Duodenal mucosa (tissue), 2 donors: Measurements from ENCODE around the gene PPP1R2.
A peak's percentile ranks its signal among the peaks of the same experiment; 100 is the strongest.
"Not testable (repeated sequence)": the region's sequence is repeated elsewhere in the genome, so short reads cannot be mapped to it uniquely, and the experiment has no call there.

Experiments used
- H3K27ac ChIP-seq: one replicate; pipeline ENCODE4 v1.7.0; 2013; ENCODE audit warnings: low read depth, low read length
- H3K27me3 ChIP-seq, 2 donors: one replicate each; pipeline ENCODE4 v1.7.0; 2013; ENCODE audit warnings: low read length in 2 of 2, control low read depth in 1 of 2; ENCODE audit not compliant: insufficient read depth in 2 of 2, control insufficient read depth in 1 of 2
- H3K36me3 ChIP-seq, 2 donors: one replicate each; pipeline ENCODE4 v1.7.0; 2013; ENCODE audit warnings: low read length in 2 of 2, control low read depth in 1 of 2; ENCODE audit not compliant: insufficient read depth in 2 of 2, control insufficient read depth in 1 of 2
- H3K4me1 ChIP-seq, 2 donors: one replicate each; pipeline ENCODE4 v1.7.0; 2013; ENCODE audit warnings: low read length in 2 of 2, control low read depth in 1 of 2; ENCODE audit not compliant: insufficient read depth in 2 of 2, control insufficient read depth in 1 of 2
- H3K4me3 ChIP-seq, 2 donors: one replicate each; pipeline ENCODE4 v1.7.0; 2013; ENCODE audit warnings: low read length in 2 of 2, low read depth in 1 of 2
- H3K9ac ChIP-seq, 2 donors: one replicate each; pipeline ENCODE4 v1.7.0; 2013; ENCODE audit warnings: low read length in 2 of 2, low read depth in 1 of 2
- H3K9me3 ChIP-seq, 2 donors: one replicate each; pipeline ENCODE4 v1.7.0; 2013; ENCODE audit warnings: low read length in 2 of 2, control low read depth in 1 of 2; ENCODE audit not compliant: control insufficient read depth in 1 of 2

The PPP1R2 gene

DNA sequence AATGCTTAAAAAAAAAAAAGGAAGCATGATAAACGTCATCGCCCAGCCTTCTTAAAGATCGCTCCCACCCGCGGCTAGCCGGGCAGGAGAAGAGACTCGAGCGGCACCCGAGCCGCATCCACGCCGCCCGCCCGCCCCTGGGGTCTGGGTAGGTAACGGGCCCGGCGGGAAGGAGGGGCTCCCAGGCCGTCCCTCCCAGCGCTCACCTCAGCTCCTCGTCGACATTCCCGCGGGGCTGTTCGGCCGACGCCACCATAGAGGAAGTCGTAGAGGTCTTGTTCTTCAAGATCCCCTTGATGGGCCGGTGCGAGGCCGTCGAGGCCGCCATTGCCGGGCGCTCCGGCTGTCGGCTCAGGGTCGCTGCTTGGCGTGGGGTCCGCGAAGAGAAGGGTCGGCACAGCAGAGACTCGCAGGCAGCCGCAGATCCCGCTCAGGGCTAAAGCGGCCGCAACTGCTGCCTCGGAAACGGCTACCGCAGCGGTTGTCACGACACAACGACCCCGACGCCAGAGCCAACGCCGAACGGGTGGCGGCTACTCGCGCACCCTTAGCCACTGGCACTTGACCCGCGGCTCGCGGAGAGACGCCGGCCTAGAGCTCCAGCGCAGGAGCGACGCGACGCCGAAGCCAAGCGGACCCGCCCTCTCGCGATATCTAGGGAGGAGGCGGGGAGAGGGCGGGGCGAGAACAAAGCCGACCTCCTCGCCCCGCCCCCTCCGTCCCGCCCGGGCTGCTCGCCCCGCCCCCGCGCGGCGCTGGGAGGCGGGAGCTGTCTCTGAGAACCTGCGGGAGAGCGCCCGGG is at the start of gene PPP1R2:
PPP1R2 (minus strand) TSS at position 628 of the 802 bp plus-strand sequence; CDS start at position 328, 300 bp downstream.
- Histone ChIP-seq H3K27ac (peak within 1 kb of the TSS; percentile 94), H3K9me3 (no peaks in the 10 kb centered on the region), H3K9ac (peak within 1 kb of the TSS; percentile 88 to 94), H3K27me3 (no peaks in the 10 kb centered on the region), H3K4me3 (peak within 1 kb of the TSS; percentile 90), H3K36me3 (peaks cover 0 to 3% of the 10 kb centered on the region in 2 donors), H3K4me1 (peaks cover 57 to 70% of the 10 kb centered on the region in 2 donors)

DNA sequence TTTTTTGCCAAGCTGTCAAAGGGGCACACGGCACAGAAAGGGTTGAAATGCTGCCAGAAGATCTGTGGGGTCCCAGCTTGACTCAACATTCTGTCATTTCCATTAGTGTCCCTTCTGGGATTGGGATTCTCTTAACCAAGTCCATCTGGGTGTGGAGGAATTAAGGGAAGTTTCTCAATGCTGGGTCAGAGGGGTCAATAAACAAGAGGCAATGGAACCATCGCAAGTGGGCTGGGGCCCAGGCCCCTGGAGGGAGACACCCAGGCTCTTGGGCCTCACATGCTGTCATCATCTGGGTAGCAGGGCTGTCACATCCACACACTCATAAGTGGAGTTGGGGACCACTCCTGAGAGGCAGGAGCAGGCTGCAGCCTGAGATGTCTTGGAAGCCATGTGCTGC is 48.7 kb upstream of the PPP1R2 start:
- Histone ChIP-seq H3K36me3 (no peaks in the 10 kb centered on the region), H3K4me3 (no peak overlapping the region), H3K27me3 (no peaks in the 10 kb centered on the region), H3K9me3 (peaks cover 0 to 2% of the 10 kb centered on the region in 2 donors), H3K4me1 (no peaks in the 10 kb centered on the region), H3K9ac (no peak overlapping the region), H3K27ac (no peak overlapping the region)

DNA sequence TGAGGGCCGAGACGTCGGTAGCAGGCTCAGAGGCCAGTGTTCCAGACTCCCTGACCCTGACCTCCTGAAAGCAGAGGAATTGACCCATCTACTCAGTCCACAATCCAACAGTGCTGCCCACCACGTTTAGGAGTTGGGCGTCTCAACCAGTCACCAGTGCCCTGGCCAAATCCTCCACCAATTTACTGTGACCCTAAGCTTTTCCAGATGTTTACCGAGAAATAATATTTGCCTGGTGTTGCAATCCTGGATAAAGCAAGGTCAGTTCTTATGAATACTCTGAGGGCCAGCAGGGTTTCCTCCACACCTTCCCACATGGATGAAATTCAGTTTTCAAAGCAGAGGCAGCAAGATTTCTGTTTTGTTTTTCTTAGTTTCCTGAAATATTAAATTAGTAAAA is 48.1 kb upstream of the PPP1R2 start:
- no peak overlapping the region for H3K27ac ChIP-seq
- no peaks in the 10 kb centered on the region for H3K27me3 ChIP-seq
- no peak overlapping the region for H3K4me3 ChIP-seq
- H3K9ac ChIP-seq, result no peak overlapping the region
- no peaks in the 10 kb centered on the region for H3K36me3 ChIP-seq
- H3K9me3 ChIP-seq, result peaks cover 0 to 2% of the 10 kb centered on the region in 2 donors
- no peaks in the 10 kb centered on the region for H3K4me1 ChIP-seq

DNA sequence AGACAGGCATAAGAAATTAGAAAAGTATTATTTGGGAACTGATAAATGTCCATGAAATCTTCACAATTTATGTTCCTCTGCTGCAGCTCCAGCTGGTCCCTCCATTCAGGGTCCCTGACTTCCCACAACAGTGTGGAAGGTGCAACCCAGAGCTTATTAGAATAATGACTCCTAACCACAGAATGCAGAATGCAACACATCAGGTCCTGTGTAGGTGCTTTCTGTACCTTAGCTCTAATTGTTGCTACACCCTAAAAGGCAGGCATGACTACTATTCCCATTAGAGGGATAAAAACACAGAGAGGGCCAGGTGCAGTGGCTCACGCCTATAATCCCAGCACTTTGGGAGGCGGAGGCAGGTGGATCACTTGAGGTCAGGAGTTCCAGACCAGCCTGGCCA is 47.3 kb upstream of the PPP1R2 start:
- H3K36me3 ChIP-seq, H3K9ac ChIP-seq, H3K4me1 ChIP-seq, H3K4me3 ChIP-seq, H3K27ac ChIP-seq, H3K27me3 ChIP-seq, H3K9me3 ChIP-seq: not testable (repeated sequence)

DNA sequence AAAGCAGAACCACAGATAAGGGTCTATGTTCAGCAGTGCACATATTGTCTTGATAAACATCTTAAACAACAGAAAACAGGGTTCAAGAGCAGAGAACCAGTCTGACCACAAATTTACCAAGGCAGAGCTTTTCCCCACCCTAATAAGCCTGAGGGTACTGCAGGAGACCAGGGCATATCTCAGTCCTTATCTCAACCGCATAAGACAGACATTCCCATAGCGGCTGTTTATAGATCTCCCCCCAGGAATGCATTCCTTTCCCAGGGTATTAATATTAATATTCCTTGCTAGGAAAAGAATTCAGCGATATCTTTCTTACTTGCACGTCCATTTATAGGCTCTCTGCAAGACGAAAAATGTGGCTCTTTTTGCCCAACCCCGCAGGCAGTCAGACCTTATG is 46.7 kb upstream of the PPP1R2 start:
- H3K36me3 ChIP-seq, H3K4me3 ChIP-seq, H3K27me3 ChIP-seq, H3K9me3 ChIP-seq, H3K27ac ChIP-seq, H3K4me1 ChIP-seq, H3K9ac ChIP-seq: not testable (repeated sequence)

DNA sequence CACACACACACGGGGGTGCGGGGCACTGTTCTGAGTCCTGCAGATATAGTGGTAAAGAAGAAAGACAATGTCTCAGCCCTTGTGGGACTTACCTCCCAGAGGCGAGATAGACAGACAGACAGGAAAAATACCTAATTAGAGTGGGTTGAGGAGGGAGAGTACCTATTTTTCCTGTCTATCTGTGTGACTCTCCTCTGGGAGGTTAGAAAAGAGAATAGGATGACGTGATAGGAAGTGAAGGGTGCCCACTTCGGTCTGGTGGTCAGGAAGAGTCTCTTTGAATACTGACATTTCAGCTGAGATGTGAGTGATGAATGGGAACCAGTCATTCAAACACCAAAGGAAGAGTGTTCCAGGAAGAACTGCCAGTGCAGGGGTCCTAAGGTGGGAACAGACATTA is 44.7 kb upstream of the PPP1R2 start:
- H3K27ac ChIP-seq, result no peak overlapping the region
- H3K4me1 ChIP-seq, result no peaks in the 10 kb centered on the region
- H3K27me3 ChIP-seq, result no peaks in the 10 kb centered on the region
- H3K4me3 ChIP-seq, result no peak overlapping the region
- peaks cover 0 to 2% of the 10 kb centered on the region in 2 donors for H3K9me3 ChIP-seq
- no peak overlapping the region for H3K9ac ChIP-seq
- no peaks in the 10 kb centered on the region for H3K36me3 ChIP-seq

DNA sequence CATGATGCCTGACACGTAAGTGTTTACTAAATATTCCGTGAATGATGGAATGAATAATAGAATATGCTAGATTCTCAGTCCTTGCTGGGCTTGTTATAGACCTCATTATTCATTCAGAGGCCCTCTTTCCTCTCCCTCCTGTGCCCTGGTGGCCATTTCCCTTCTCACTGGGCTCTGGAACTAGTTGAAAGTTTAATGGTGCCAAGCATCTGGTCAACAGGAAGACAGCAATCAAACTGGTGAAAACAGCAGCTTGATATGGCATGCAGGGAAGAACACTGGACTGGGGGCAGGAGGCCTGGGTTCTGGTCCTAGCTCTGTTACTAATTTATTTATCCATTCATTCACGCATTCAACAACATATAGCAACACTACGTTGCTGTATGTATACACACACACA is 44.3 kb upstream of the PPP1R2 start:
- no peaks in the 10 kb centered on the region for H3K27me3 ChIP-seq

DNA sequence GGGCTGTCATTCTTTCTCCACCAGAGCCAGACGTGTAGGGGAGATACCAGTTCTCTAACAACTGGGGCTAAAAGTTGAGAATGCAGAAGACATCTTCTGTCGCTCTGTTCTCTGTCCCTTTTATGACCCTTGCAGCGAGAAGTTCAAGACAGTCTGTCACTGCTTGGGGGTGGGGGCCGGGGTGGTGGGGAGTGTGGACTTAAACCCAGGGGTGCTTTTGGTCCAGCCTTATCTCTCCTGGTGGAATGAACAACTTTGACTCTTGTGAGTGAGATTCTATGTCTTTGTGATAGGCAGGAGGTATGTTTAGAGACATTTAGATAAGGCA is 41.4 kb upstream of the PPP1R2 start:
- Histone ChIP-seq H3K36me3 (no peaks in the 10 kb centered on the region), H3K4me3 (no peak overlapping the region), H3K4me1 (no peaks in the 10 kb centered on the region), H3K9ac (no peak overlapping the region), H3K27me3 (no peaks in the 10 kb centered on the region), H3K9me3 (peaks cover 0 to 2% of the 10 kb centered on the region in 2 donors), H3K27ac (no peak overlapping the region)

More for the DNA sequence above, 44.3 kb upstream of the PPP1R2 start:
- H3K9me3 ChIP-seq, result peaks cover 0 to 2% of the 10 kb centered on the region in 2 donors
- H3K9ac ChIP-seq, result no peak overlapping the region
- no peaks in the 10 kb centered on the region for H3K4me1 ChIP-seq
- no peaks in the 10 kb centered on the region for H3K36me3 ChIP-seq
- H3K4me3 ChIP-seq, result no peak overlapping the region
- H3K27ac ChIP-seq, result no peak overlapping the region

DNA sequence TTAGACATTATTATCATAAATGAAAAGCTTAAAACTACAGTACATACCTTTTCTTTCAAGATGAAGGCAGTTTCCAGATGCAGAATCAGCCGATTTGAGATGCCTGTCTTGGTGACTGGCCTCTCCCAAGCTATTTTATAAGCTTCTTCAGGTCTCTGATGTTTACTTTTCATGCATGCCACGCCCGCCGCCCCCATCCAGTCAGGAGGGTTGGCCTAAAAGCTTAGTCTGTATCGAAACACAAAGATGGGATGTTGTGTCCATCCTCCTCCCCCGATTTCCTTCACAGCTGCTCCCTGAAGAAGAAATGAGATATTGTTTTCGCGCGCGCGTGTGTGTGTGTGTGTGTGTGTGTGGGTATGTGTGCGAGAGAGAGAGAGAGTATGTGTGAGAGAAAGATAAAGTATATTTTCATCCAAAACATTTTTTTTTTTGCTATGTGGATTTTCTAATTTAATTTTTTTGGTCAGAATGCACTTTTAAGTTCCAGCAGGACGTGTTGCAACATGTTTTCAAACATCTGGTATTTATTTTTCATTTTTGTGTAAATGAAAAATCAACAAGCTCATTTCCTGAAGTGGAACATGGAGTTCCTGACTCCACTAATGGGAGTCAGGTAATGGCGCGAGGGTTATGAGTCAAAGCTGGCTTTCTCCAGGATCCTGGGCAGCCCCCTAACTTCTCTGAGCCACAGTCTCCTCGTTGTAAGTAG is 40.9 kb upstream of the PPP1R2 start, which contains the start of gene APOD:
APOD (minus strand) TSS at position 110 of the 712 bp plus-strand sequence. CDS start 4,479 bp downstream, outside the sequence.
- no peak within 1 kb of the TSS for H3K27ac ChIP-seq
- peak within 1 kb of the TSS in 1 of 2 donors; percentile 23 for H3K4me3 ChIP-seq
- H3K9ac ChIP-seq, result no peak within 1 kb of the TSS
- no peaks in the 10 kb centered on the region for H3K4me1 ChIP-seq
- H3K27me3 ChIP-seq, result no peaks in the 10 kb centered on the region
- peaks cover 0 to under 1% of the 10 kb centered on the region in 2 donors for H3K9me3 ChIP-seq
- no peaks in the 10 kb centered on the region for H3K36me3 ChIP-seq

DNA sequence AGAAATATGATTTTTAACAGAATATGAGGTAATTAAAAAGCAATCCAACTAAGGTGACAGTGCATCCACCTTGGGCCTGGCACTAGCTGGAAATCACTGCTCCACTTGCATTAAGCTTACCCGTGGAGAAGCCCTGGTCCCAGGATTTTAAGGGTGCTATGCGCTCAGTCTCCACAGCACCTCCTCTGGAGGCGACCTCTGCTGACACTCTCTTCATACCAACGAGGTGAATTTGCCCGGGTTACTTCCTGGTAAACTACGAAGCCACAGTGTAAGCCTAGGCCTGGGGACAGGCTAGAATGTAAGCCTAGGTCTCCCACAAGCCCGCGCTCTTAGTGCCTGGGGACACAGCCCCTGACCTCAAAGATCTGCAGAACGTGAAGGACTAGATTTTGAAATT is 39.8 kb upstream of the PPP1R2 start:
- Histone ChIP-seq H3K36me3 (no peaks in the 10 kb centered on the region), H3K4me1 (no peaks in the 10 kb centered on the region), H3K9me3 (no peaks in the 10 kb centered on the region), H3K4me3 (no peak overlapping the region), H3K27me3 (no peaks in the 10 kb centered on the region), H3K27ac (no peak overlapping the region), H3K9ac (no peak overlapping the region)
